HepG2 (cell line): ENCODE results near the gene DLG2.

Experiments
- BHLHE40 ChIP-seq: IDR thresholded peaks from 2 replicates; pipeline ENCODE4 v1.6.1; 2011; ENCODE audit warnings: low read length, improper control_type of control experiment
- CTCF ChIP-seq: sonication (generic); formaldehyde crosslinking; IDR thresholded peaks from 2 replicates; pipeline ENCODE4 v1.5.0; 2020; ENCODE audit warnings: mild to moderate bottlenecking, missing genetic modification reagents, moderate library complexity
- EZH2 ChIP-seq: conservative IDR thresholded peaks from 2 replicates; pipeline ENCODE4 v1.6.1; 2012; ENCODE audit warnings: mild to moderate bottlenecking, low read depth, low read length, moderate library complexity
- JUNB ChIP-seq: sonication (generic); formaldehyde crosslinking; IDR thresholded peaks from 2 replicates; pipeline ENCODE4 v1.8.0; 2022; ENCODE audit warnings: missing genetic modification reagents, mild to moderate bottlenecking, borderline replicate concordance
- POLR2AphosphoS5 ChIP-seq: IDR thresholded peaks from 2 replicates; pipeline ENCODE4 v1.6.1; 2012; ENCODE audit warnings: low read depth, low read length
- RCOR2 ChIP-seq: IDR thresholded peaks from 2 replicates; pipeline ENCODE4 v1.6.1; 2016; ENCODE audit warnings: missing biosample characterization, missing genetic modification reagents
- REST ChIP-seq, 2 experiments: IDR thresholded peaks; 2 replicates each; pipeline ENCODE4 v1.6.1; 2011 to 2012; ENCODE audit warnings: low read length in 2 of 2, borderline replicate concordance in 1 of 2, low read depth in 1 of 2, mild to moderate bottlenecking in 1 of 2, moderate library complexity in 1 of 2
- SP1 ChIP-seq, 2 experiments: fragments of 450-650 bp in 1 of 2; sonication (generic) in 1 of 2; formaldehyde crosslinking in 1 of 2; IDR thresholded peaks; 2 replicates each; pipeline versions ENCODE4 v1.4.0 to v1.6.1; 2016 to 2020; ENCODE audit warnings: missing genetic modification reagents in 1 of 2
- TCF7L2 ChIP-seq: IDR thresholded peaks from 2 replicates; pipeline ENCODE4 v1.6.1; 2011; ENCODE audit warnings: mild to moderate bottlenecking, low read depth, low read length, moderate library complexity
- ZBTB7B ChIP-seq: sonication (generic); formaldehyde crosslinking; IDR thresholded peaks from 2 replicates; pipeline ENCODE4 v1.4.0; 2020; ENCODE audit warnings: missing genetic modification reagents
- ZNF260 ChIP-seq: sonication (generic); formaldehyde crosslinking; IDR thresholded peaks from 2 replicates; pipeline ENCODE4 v1.4.0; 2020; ENCODE audit warnings: missing genetic modification reagents, low read depth, mild to moderate bottlenecking, borderline replicate concordance
- ZNF563 ChIP-seq: sonication (generic); formaldehyde crosslinking; IDR thresholded peaks from 2 replicates; pipeline ENCODE4 v1.8.0; 2022; ENCODE audit warnings: mild to moderate bottlenecking, moderate library complexity, missing genetic modification reagents

GRCh38 chr11:83645561-83645960 lies 1981.6 kb downstream of the DLG2 start:
- TF ChIP-seq ZBTB7B (CRISPR knock-in tag) (no peak), BHLHE40 (no peak), CTCF (CRISPR knock-in tag) (no peak), REST (IDR thresholded peaks at IDR 0.05; ENCODE audit: borderline replicate concordance in 1 of 2, low read depth in 1 of 2, low read length in 2 of 2) (no peak), POLR2AphosphoS5 (no peak), ZNF260 (no peak), EZH2 (no peak), SP1 (IDR thresholded peaks at IDR 0.05) (no peak), SP1 (CRISPR knock-in tag; IDR thresholded peaks at IDR 0.05) (no peak), ZNF563 (CRISPR knock-in tag) (no peak), JUNB (CRISPR knock-in tag) (no peak), TCF7L2 (no peak), RCOR2 (CRISPR knock-in tag) (no peak)
